HG02970 (cell line): Measurements from ENCODE around the gene DDC.
"Not testable (repeated sequence)": the region's sequence is repeated elsewhere in the genome, so short reads cannot be mapped to it uniquely, and the experiment has no call there.

Experiments used
- ATAC-seq: cut with Tn5 transposase; IDR thresholded peaks from one replicate; pipeline ENCODE4 v1.9.1; 2021; ENCODE audit warnings: mild to moderate bottlenecking, moderate library complexity, moderate number of reproducible peaks; ENCODE audit not compliant: unreplicated experiment, low FRiP score

The DDC gene

GRCh38 chr7:50530766-50531165, 34.4 kb downstream of the DDC start:
- ATAC-seq, result no peak

DNA sequence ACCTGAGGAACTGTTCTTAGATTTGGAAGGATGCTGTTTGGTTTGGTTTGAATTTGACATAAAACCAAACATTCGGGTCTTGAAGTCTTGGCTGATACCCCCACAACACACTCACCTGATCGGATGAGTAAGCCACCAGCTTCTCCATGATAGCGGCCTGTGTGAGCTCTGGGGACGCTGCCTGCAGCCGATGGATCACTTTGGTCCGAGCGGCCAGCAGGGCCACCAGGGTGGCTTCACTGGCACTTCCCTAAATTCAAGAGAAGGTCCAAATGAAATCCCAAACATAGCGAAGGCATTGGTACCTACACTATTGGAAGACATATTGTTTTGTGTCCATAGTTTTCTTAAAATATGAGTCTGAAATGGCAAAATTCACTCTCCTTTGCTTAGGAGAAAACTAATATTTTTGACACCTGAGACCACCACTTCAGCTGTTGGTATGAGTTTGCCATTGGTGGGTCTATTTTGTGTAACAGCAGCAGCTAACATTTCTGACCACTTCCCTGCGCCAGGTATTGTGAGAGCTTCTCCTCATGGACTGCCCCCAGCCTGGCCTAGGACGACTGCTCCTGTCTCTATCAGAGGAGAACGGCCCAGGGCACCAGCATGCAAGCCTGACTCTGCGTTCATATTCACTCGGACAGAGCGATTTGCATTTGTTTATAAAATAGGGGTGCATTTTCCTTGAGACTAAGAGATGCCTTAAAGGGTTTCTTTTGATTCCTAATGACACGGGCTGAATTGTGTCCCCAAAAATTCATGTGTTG, 35.9 kb downstream of the DDC start:
- ATAC-seq, result no peak

DNA sequence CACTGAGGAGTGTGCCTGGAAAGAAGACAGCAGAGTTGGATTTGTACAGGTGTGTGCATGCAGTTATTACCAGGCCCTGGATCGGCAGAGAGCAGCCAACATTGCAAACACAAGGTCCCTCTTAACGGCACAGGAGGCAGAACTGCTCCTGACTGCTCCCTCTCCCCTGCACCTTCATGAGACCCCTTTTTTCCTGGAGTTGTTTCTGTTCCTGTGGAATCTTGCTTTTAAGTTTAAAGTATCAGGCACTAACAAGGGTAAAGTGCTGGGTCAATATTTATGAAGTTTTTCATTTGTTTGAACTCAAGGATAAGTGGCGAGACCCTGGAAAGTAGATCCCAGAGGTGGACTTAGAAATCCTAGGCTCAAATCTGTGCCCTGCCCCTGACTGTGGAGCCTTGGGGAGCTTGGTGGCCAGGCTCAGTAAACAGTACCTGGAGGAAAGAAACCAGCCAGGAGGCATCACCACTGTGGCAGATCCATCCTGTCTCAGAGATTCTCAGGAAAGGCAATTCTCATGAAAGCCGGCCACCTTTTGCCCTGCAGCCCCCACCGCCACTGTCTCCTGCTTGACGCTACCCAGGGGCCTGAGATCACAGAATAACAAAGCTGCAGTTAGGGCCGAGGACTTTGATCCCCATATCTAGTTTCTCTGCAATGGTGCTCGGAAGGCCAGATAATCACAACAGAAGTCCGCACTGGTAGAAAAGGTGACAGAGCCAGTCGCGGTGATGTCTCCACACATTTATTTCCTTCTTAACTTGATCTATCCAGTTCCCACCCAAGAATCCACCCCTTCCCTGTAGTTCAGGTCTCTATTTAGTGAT, 36.7 kb downstream of the DDC start:
- ATAC-seq, result no peak

DNA sequence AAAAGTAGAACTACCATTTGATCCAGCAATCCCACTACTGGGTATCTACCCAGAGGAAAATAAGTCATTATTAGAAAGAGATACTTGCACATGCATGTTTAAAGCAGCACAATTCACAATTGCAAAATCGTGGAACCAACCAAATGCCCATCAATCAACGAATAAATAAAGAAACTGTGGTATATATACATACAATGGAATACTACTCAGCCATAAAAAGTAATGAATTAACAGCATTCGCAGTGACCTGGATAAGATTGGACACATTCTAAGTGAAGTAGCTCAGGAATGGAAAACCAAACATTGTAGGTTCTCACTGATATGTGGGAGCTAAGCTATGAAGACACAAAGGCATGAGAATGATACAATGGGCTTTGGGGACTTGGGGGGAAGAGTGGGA, 45.9 kb downstream of the DDC start:
- ATAC-seq, result not testable (repeated sequence)

GRCh38 chr7:50513166-50513871, 51.9 kb downstream of the DDC start:
- no peak for ATAC-seq

GRCh38 chr7:50512384-50512783, 52.8 kb downstream of the DDC start:
- ATAC-seq, result no peak

- ATAC-seq, result no peak
These were observed 55.7 kb downstream of the DDC start for GRCh38 chr7:50509459-50509858.

GRCh38 chr7:50508471-50508943, 56.7 kb downstream of the DDC start:
- ATAC-seq, result no peak

GRCh38 chr7:50507898-50508470, 57.2 kb downstream of the DDC start:
- no peak for ATAC-seq

DNA sequence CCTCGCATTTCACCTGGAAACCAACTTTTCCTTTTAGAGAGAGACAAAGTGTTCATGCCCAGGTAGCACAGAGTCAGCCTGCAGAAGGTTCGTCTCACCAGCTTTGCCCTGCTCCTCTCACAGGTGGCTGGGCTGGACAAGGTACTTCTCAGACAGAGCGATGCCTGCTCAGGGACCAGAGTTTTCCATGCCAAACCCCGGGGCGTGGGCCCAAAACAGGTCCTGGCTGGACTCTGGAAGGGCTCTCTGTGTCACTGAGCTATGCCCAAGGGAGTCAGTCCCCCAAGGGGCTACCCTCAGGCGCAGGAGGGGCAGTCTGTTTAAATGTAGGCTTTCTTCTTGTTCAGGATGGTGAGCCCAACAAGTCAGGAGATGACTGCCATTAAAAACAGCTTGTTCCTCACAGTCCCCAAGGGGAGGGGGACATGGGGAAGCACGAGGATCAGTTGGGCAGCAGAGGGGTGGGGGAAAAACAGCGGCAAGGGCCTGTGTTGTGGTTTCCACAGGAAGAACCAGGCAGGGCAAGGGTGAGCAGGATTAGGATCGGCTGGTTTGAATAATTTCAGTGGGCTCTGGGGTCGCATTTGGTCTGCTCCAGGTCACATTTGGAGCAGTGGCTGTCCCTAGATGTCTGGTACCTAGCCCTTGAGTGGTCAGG, 59.5 kb downstream of the DDC start:
- no peak for ATAC-seq

DNA sequence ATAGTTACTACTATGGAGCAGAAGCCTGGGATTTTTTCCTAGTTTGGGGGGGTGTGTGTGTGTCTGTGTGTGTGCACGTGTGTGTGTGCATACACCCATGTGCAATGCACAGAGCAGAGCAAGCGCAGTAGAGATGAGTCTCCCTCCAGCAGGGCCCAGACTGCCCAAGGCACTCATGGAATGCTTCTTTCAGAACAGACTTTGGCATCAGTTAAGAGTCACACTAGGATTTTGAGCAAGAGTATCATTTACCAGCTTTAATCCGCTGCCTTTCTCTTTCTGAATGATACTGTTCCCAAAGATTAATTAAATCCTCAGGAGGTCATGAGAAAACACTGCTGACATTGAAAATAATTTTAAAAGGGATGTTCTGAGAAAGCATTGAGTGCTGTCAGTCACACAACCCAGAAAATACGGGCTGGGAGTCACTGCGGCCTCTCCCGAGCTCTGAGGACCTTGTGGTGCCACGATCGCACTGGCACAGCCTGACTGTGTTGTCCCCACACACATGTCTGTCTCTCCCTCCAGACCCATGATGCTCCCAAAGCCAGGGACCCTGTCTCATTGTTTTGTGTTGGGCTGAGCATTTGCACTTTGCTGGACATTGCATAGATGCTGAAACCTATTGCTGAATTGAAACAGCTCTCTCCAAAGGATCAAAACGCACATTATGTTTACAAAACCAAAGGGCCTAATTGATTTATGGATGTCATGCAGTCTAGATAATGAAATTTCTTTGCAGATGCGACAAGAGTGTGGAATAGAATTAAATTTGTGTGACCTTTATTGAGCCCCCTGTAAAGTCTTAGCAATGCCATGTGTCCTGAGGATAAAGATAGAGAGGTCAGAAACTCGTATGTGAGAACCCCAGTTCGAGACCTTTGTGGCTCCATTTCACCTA, 60.3 kb downstream of the DDC start:
- no peak for ATAC-seq

DNA sequence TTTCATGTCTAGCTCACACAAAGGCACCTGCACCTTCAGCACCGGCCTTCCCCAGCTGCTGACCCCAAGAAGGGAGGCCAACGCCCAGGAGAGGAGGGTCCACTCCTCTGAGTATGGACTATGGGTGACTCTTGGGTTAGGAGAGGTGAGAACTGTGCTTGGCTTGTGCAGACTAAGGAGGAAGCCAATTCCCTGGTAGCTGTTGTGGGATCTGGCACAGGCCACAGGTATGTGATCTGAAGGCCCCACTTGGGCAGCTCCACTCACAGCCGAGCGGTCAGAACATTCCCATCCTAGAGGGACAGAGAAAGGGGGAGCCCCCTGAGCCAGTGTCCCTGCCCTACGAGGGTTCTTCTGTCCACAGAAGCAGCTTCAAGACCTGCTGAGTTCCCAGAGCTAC, 62.3 kb downstream of the DDC start:
- ATAC-seq, result no peak

DNA sequence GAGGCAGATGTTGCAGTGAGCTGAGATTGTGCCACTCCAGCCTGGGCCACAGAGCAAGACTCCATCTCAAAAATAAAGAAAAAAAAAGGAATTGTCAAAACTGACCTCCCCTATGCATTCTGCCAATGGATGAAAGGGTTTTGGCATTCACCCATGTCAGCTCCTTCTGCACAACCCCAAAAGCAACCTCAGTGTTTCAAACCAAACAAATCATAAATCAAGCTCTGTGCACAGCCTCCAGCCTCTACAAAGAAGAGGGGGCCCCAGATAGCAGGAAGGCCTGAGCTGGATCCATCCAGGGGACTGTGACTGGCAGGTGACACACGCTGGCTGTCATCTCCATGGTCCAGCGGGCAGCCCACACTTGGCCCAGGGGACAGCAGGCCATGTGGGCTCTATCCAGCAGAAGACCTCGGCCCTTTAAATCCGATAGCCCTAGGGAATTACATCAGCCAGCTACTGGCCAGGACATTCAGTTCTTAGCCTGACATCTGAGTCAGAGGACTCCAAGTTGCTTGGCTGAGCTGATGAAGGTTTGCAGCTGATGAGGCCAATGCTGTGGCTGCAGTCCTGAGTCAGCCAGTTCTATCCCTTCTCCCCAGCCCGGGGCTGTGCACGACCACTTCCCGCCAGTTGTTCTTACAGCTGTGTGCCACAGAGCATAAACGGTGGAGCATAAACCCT, 63.1 kb downstream of the DDC start:
- ATAC-seq, result no peak

DNA sequence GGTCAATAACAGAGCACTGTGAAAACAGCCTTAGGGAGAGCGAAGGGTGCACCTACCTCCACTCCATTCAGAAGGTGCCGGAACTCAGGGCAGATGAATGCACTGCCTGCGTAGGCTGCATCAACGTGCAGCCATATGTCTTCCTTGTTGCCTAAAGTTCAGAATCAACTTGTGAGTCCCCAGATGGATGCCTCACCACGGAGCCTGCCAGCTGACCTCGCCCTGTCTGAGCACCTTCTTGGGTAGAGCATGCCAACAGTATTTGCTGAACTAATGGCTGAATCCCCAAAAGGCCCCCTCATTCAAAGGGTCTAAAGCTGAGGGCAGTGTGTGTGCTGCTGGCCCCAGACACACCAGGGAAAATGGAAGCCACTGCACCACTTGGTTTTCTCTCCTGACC, 66.1 kb downstream of the DDC start:
- no peak for ATAC-seq

DNA sequence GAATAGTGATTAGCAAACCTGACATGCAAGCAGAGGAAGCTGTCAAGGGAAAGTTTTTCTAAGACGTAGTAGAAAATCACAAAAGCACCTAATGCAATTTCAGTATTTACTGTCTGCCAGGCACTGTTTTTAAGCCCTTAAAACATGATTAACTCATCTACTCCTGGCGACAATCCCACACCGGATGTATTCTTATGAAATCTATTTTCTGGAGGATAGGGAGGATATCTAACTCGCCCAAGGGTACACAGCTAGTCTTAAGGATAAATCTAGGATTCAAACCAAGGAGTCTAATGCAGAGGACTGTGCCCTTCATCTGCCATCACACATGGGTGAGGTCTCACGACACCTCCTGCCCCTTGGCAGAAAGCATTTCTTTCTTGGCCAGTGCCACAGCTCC, 67.2 kb downstream of the DDC start:
- no peak for ATAC-seq

- ATAC-seq, result no peak
These were observed 68.0 kb downstream of the DDC start for GRCh38 chr7:50497068-50497642.

GRCh38 chr7:50496569-50496968, 68.6 kb downstream of the DDC start:
- no peak for ATAC-seq

DNA sequence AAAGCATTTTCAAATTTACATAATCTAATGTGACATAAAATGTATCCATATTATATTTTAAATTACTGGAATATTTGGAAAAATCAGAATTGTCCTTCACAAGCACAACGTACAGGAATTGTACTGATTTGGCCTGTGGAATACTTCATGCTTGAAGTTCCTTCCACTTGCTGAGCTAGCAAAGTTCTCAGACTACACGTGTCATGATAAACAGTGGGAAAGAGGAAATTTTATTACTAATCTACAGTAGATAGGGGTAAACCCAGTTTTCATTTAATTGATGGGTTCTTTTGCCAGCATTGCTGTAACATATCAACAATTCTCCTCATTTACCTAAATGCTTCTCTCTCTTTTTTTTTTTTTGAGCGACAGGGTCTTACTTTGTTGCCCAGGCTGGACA, 69.5 kb downstream of the DDC start:
- no peak for ATAC-seq
